ENCODE data around the gene TWNK.
A peak's percentile ranks its signal among the peaks of the same experiment; 100 is the strongest.
"Not testable (repeated sequence)": the region's sequence is repeated elsewhere in the genome, so short reads cannot be mapped to it uniquely, and the experiment has no call there.

TWNK gene

GRCh38 chr10:100968062-100968736 lies 19.1 kb upstream of the TWNK start:
- peaks cover 41% of the 10 kb centered on the region for H3K4me1 ChIP-seq (ENCODE audit: control insufficient read depth, insufficient read depth, low read length)
- H3K9ac ChIP-seq (ENCODE audit: low read length), result no peak overlapping the region
- peak overlapping the region; percentile 58 for H3K4me3 ChIP-seq (ENCODE audit: low read length)
- H3K27me3 ChIP-seq (ENCODE audit: control insufficient read depth, insufficient read depth, low read length), result no peaks in the 10 kb centered on the region
- no peaks in the 10 kb centered on the region for H3K36me3 ChIP-seq (ENCODE audit: control insufficient read depth, insufficient read depth, low read length)
- H3K9me3 ChIP-seq (ENCODE audit: control insufficient read depth, low read length), result no peaks in the 10 kb centered on the region

GRCh38 chr10:100968863-100969186 lies 18.5 kb upstream of the TWNK start:
- H3K9ac ChIP-seq (ENCODE audit: low read length), result peak overlapping the region; percentile 52
- H3K36me3 ChIP-seq (ENCODE audit: control insufficient read depth, insufficient read depth, low read length), result no peaks in the 10 kb centered on the region
- peaks cover 41% of the 10 kb centered on the region for H3K4me1 ChIP-seq (ENCODE audit: control insufficient read depth, insufficient read depth, low read length)
- H3K9me3 ChIP-seq (ENCODE audit: control insufficient read depth, low read length), result no peaks in the 10 kb centered on the region
- H3K27me3 ChIP-seq (ENCODE audit: control insufficient read depth, insufficient read depth, low read length), result no peaks in the 10 kb centered on the region
- peak overlapping the region; percentile 58 for H3K4me3 ChIP-seq (ENCODE audit: low read length)

- Histone ChIP-seq H3K4me1 (ENCODE audit: control insufficient read depth, insufficient read depth, low read length) (peaks cover 41% of the 10 kb centered on the region), H3K4me3 (ENCODE audit: low read length) (peak within 1 kb of the TSS; percentile 58), H3K9me3 (ENCODE audit: control insufficient read depth, low read length) (no peaks in the 10 kb centered on the region), H3K36me3 (ENCODE audit: control insufficient read depth, insufficient read depth, low read length) (no peaks in the 10 kb centered on the region), H3K9ac (ENCODE audit: low read length) (peak within 1 kb of the TSS; percentile 70), H3K27me3 (ENCODE audit: control insufficient read depth, insufficient read depth, low read length) (no peaks in the 10 kb centered on the region)
These were observed 17.9 kb upstream of the TWNK start, which contains the start of gene SEMA4G for GRCh38 chr10:100969187-100970075. SEMA4G (plus strand) TSS chr10:100969504; CDS start chr10:100972913, 3,409 bp downstream.

- H3K4me3 ChIP-seq (ENCODE audit: low read length), result peak overlapping the region; percentile 49
- no peaks in the 10 kb centered on the region for H3K36me3 ChIP-seq (ENCODE audit: control insufficient read depth, insufficient read depth, low read length)
- H3K27me3 ChIP-seq (ENCODE audit: control insufficient read depth, insufficient read depth, low read length), result no peaks in the 10 kb centered on the region
- peak overlapping the region; percentile 70 for H3K9ac ChIP-seq (ENCODE audit: low read length)
- peaks cover 41% of the 10 kb centered on the region for H3K4me1 ChIP-seq (ENCODE audit: control insufficient read depth, insufficient read depth, low read length)
- H3K9me3 ChIP-seq (ENCODE audit: control insufficient read depth, low read length), result no peaks in the 10 kb centered on the region
These were observed 17.0 kb upstream of the TWNK start for GRCh38 chr10:100970076-100970913.

GRCh38 chr10:100970914-100971811 lies 16.2 kb upstream of the TWNK start:
- H3K9me3 ChIP-seq (ENCODE audit: control insufficient read depth, low read length), result no peaks in the 10 kb centered on the region
- H3K27me3 ChIP-seq (ENCODE audit: control insufficient read depth, insufficient read depth, low read length), result no peaks in the 10 kb centered on the region
- peak overlapping the region; percentile 49 for H3K4me3 ChIP-seq (ENCODE audit: low read length)
- H3K9ac ChIP-seq (ENCODE audit: low read length), result peak overlapping the region; percentile 17
- H3K4me1 ChIP-seq (ENCODE audit: control insufficient read depth, insufficient read depth, low read length), result peaks cover 41% of the 10 kb centered on the region
- H3K36me3 ChIP-seq (ENCODE audit: control insufficient read depth, insufficient read depth, low read length), result peaks cover 3% of the 10 kb centered on the region

GRCh38 chr10:100972115-100972903 lies 15.0 kb upstream of the TWNK start:
- H3K27me3 ChIP-seq (ENCODE audit: control insufficient read depth, insufficient read depth, low read length), result no peaks in the 10 kb centered on the region
- no peaks in the 10 kb centered on the region for H3K9me3 ChIP-seq (ENCODE audit: control insufficient read depth, low read length)
- H3K9ac ChIP-seq (ENCODE audit: low read length), result no peak overlapping the region
- no peak overlapping the region for H3K4me3 ChIP-seq (ENCODE audit: low read length)
- H3K4me1 ChIP-seq (ENCODE audit: control insufficient read depth, insufficient read depth, low read length), result peaks cover 41% of the 10 kb centered on the region
- peaks cover 6% of the 10 kb centered on the region for H3K36me3 ChIP-seq (ENCODE audit: control insufficient read depth, insufficient read depth, low read length)

GRCh38 chr10:100972904-100973535 lies 14.3 kb upstream of the TWNK start:
- H3K36me3 ChIP-seq (ENCODE audit: control insufficient read depth, insufficient read depth, low read length), result peaks cover 6% of the 10 kb centered on the region

GRCh38 chr10:100975397-100975796 lies 11.9 kb upstream of the TWNK start:
- not testable (repeated sequence) for H3K9ac ChIP-seq (ENCODE audit: low read length); H3K9me3 ChIP-seq (ENCODE audit: control insufficient read depth, low read length); H3K4me3 ChIP-seq (ENCODE audit: low read length); H3K27me3 ChIP-seq (ENCODE audit: control insufficient read depth, insufficient read depth, low read length)
- Histone ChIP-seq H3K4me1 (ENCODE audit: control insufficient read depth, insufficient read depth, low read length) (peaks cover 28% of the 10 kb centered on the region), H3K36me3 (ENCODE audit: control insufficient read depth, insufficient read depth, low read length) (peaks cover 14% of the 10 kb centered on the region)

More at GRCh38 chr10:100972904-100973535, 14.3 kb upstream of the TWNK start:
- Histone ChIP-seq H3K9me3 (ENCODE audit: control insufficient read depth, low read length) (no peaks in the 10 kb centered on the region), H3K27me3 (ENCODE audit: control insufficient read depth, insufficient read depth, low read length) (no peaks in the 10 kb centered on the region), H3K4me1 (ENCODE audit: control insufficient read depth, insufficient read depth, low read length) (peaks cover 40% of the 10 kb centered on the region), H3K4me3 (ENCODE audit: low read length) (no peak overlapping the region), H3K9ac (ENCODE audit: low read length) (no peak overlapping the region)

GRCh38 chr10:100976906-100977305 lies 10.4 kb upstream of the TWNK start:
- Histone ChIP-seq H3K9me3 (ENCODE audit: control insufficient read depth, low read length) (no peaks in the 10 kb centered on the region), H3K4me3 (ENCODE audit: low read length) (no peak overlapping the region), H3K9ac (ENCODE audit: low read length) (no peak overlapping the region), H3K36me3 (ENCODE audit: control insufficient read depth, insufficient read depth, low read length) (peaks cover 14% of the 10 kb centered on the region), H3K4me1 (ENCODE audit: control insufficient read depth, insufficient read depth, low read length) (peaks cover 13% of the 10 kb centered on the region), H3K27me3 (ENCODE audit: control insufficient read depth, insufficient read depth, low read length) (no peaks in the 10 kb centered on the region)

GRCh38 chr10:100977436-100977835 lies 9.9 kb upstream of the TWNK start:
- H3K9ac ChIP-seq (ENCODE audit: low read length), result no peak overlapping the region
- H3K4me1 ChIP-seq (ENCODE audit: control insufficient read depth, insufficient read depth, low read length), result peaks cover 7% of the 10 kb centered on the region
- no peaks in the 10 kb centered on the region for H3K9me3 ChIP-seq (ENCODE audit: control insufficient read depth, low read length)
- peaks cover 14% of the 10 kb centered on the region for H3K36me3 ChIP-seq (ENCODE audit: control insufficient read depth, insufficient read depth, low read length)
- no peaks in the 10 kb centered on the region for H3K27me3 ChIP-seq (ENCODE audit: control insufficient read depth, insufficient read depth, low read length)
- H3K4me3 ChIP-seq (ENCODE audit: low read length), result no peak overlapping the region

Data from mucosa of stomach (tissue), 1 donor.